ENCODE measurements around the gene MEF2D.

MEF2D gene

GRCh38 chr1:156477526-156478249 lies 22.9 kb downstream of the MEF2D start:
- in situ Hi-C loops (cut with MboI; ENCODE audit: low sequenced_read_pairs, unreplicated experiment): no loop called here
- no peak for TF ChIP-seq CTCF (IDR thresholded peaks at IDR 0.05; ENCODE audit: borderline replicate concordance, control extremely low read depth, extremely low read depth, insufficient read depth, missing control alignments)
- DNase-seq (ENCODE audit: low spot score): no peak

- no peak for DNase-seq (ENCODE audit: low spot score)
- in situ Hi-C loops (cut with MboI; ENCODE audit: low sequenced_read_pairs, unreplicated experiment): no loop called here
- no peak for TF ChIP-seq CTCF (IDR thresholded peaks at IDR 0.05; ENCODE audit: borderline replicate concordance, control extremely low read depth, extremely low read depth, insufficient read depth, missing control alignments)
Observed at GRCh38 chr1:156476501-156477298, 23.9 kb downstream of the MEF2D start.

GRCh38 chr1:156475568-156476500 lies 24.7 kb downstream of the MEF2D start:
- TF ChIP-seq CTCF (IDR thresholded peaks at IDR 0.05; ENCODE audit: borderline replicate concordance, control extremely low read depth, extremely low read depth, insufficient read depth, missing control alignments): no peak
- in situ Hi-C loops (cut with MboI; ENCODE audit: low sequenced_read_pairs, unreplicated experiment): no loop called here
- DNase-seq (ENCODE audit: low spot score): no peak

GRCh38 chr1:156474966-156475365 lies 25.6 kb downstream of the MEF2D start:
- TF ChIP-seq CTCF (IDR thresholded peaks at IDR 0.05; ENCODE audit: borderline replicate concordance, control extremely low read depth, extremely low read depth, insufficient read depth, missing control alignments): no peak
- DNase-seq (ENCODE audit: low spot score): no peak
- in situ Hi-C loops (cut with MboI; ENCODE audit: low sequenced_read_pairs, unreplicated experiment): no loop called here

GRCh38 chr1:156471496-156472490 lies 28.8 kb downstream of the MEF2D start:
- in situ Hi-C loops (cut with MboI; ENCODE audit: low sequenced_read_pairs, unreplicated experiment): no loop called here
- TF ChIP-seq CTCF (IDR thresholded peaks at IDR 0.05; ENCODE audit: borderline replicate concordance, control extremely low read depth, extremely low read depth, insufficient read depth, missing control alignments): no peak
- DNase-seq (ENCODE audit: low spot score): no peak

Data from GM13976 (cell line).